Measurements from ENCODE around the gene BRD4.

BRD4 gene

GRCh38 chr19:15280915-15281683 lies 51.2 kb downstream of the BRD4 start (continued):
- 0 out of 2 replicates have a peak, but pooled peaks have one; percentile 15 for TF ChIP-seq HIC1 (tag by site-specific recombination; IDR thresholded peaks at IDR 0.05)
- TF ChIP-seq, protein P1, sequence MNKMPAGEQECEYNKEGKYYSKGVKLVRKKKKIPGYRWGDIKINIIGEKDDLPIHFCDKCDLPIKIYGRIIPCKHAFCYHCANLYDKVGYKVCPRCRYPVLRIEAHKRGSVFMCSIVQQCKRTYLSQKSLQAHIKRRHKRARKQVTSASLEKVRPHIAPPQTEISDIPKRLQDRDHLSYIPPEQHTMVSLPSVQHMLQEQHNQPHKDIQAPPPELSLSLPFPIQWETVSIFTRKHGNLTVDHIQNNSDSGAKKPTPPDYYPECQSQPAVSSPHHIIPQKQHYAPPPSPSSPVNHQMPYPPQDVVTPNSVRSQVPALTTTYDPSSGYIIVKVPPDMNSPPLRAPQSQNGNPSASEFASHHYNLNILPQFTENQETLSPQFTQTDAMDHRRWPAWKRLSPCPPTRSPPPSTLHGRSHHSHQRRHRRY (tag by site-specific recombination; IDR thresholded peaks at IDR 0.05) = no peak
- 0 out of 2 replicates have a peak, but pooled peaks have one; percentile 8 for TF ChIP-seq KLF9 (tag by site-specific recombination; IDR thresholded peaks at IDR 0.05; ENCODE audit: low read depth)
- peak; percentile 31; the same call in 1 of the 2 replicates for TF ChIP-seq SP7 (tag by site-specific recombination; IDR thresholded peaks at IDR 0.05)
- TF ChIP-seq ZNF423 (tag by site-specific recombination; IDR thresholded peaks at IDR 0.05) = no peak
- TF ChIP-seq ZNF664 (tag by site-specific recombination; IDR thresholded peaks at IDR 0.05) = no peak
- TF ChIP-seq ZNF148 (tag by site-specific recombination; IDR thresholded peaks at IDR 0.05; ENCODE audit: borderline replicate concordance) = no peak
- TF ChIP-seq ZBTB26 (tag by site-specific recombination; optimal IDR thresholded peaks at IDR 0.05) = peak; percentile 58
- no peak for TF ChIP-seq ZNF211 (tag by site-specific recombination; IDR thresholded peaks at IDR 0.05; ENCODE audit: low read depth)
- no peak for TF ChIP-seq ZNF140 (tag by site-specific recombination; IDR thresholded peaks at IDR 0.05)
- TF ChIP-seq ZBTB17 (tag by site-specific recombination; IDR thresholded peaks at IDR 0.05) = peak; percentile 63
- no peak for TF ChIP-seq MYNN (tag by site-specific recombination; IDR thresholded peaks at IDR 0.05; ENCODE audit: borderline replicate concordance)
- no peak for TF ChIP-seq ZNF658 (tag by site-specific recombination; IDR thresholded peaks at IDR 0.05)
- peak; percentile 53 for TF ChIP-seq ZNF366 (tag by site-specific recombination; conservative IDR thresholded peaks at IDR 0.05)
- no peak for TF ChIP-seq ZNF274 (IDR thresholded peaks at IDR 0.05; ENCODE audit: low read length)
- no peak for TF ChIP-seq ZNF274 (tag by site-specific recombination; IDR thresholded peaks at IDR 0.05; ENCODE audit: borderline replicate concordance)
- TF ChIP-seq ZNF398 (tag by site-specific recombination; IDR thresholded peaks at IDR 0.05) = peak; percentile 16; the same call in 1 of the 2 replicates
- TF ChIP-seq KLF10 (tag by site-specific recombination; IDR thresholded peaks at IDR 0.05) = peak; percentile 58; the same call in 1 of the 2 replicates
- TF ChIP-seq, protein P2, sequence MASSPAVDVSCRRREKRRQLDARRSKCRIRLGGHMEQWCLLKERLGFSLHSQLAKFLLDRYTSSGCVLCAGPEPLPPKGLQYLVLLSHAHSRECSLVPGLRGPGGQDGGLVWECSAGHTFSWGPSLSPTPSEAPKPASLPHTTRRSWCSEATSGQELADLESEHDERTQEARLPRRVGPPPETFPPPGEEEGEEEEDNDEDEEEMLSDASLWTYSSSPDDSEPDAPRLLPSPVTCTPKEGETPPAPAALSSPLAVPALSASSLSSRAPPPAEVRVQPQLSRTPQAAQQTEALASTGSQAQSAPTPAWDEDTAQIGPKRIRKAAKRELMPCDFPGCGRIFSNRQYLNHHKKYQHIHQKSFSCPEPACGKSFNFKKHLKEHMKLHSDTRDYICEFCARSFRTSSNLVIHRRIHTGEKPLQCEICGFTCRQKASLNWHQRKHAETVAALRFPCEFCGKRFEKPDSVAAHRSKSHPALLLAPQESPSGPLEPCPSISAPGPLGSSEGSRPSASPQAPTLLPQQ (tag by site-specific recombination; IDR thresholded peaks at IDR 0.05) = peak; percentile 93
- no peak for TF ChIP-seq BCL6B (tag by site-specific recombination; IDR thresholded peaks at IDR 0.05)
- 0 out of 2 replicates have a peak, but pooled peaks have one; percentile 24 for TF ChIP-seq FEZF1 (tag by site-specific recombination; IDR thresholded peaks at IDR 0.05)
- TF ChIP-seq SP3 (tag by site-specific recombination; IDR thresholded peaks at IDR 0.05) = no peak
- TF ChIP-seq ZNF174 (tag by site-specific recombination; IDR thresholded peaks at IDR 0.05) = no peak
- no peak for TF ChIP-seq ZNF433 (tag by site-specific recombination; IDR thresholded peaks at IDR 0.05; ENCODE audit: low read depth)
- TF ChIP-seq ZNF133 (tag by site-specific recombination; IDR thresholded peaks at IDR 0.05) = no peak
- TF ChIP-seq ZNF19 (tag by site-specific recombination; IDR thresholded peaks at IDR 0.05; ENCODE audit: low read depth) = no peak
- TF ChIP-seq ZNF585B (tag by site-specific recombination; IDR thresholded peaks at IDR 0.05) = no peak
- no peak for TF ChIP-seq SCRT2 (tag by site-specific recombination; IDR thresholded peaks at IDR 0.05)

Measured in HEK293 (cell line).